KMS-11 (cell line): ENCODE results near the gene JAK1.
A peak's percentile ranks its signal among the peaks of the same experiment; 100 is the strongest.
"Not testable (repeated sequence)": the region's sequence is repeated elsewhere in the genome, so short reads cannot be mapped to it uniquely, and the experiment has no call there.

ENCODE experiments used
- H2AFZ ChIP-seq: fragments of 200-600 bp; sonication (generic); 2 replicates; pipeline ENCODE4 v1.6.1; 2016; ENCODE audit warnings: antibody characterized with exemption, mixed run types, low read depth
- H3K27ac ChIP-seq: fragments of 200-600 bp; sonication (generic); 2 replicates; pipeline ENCODE4 v1.6.1; 2016; ENCODE audit warnings: mild to moderate bottlenecking, mixed run types
- H3K27me3 ChIP-seq: fragments of 200-600 bp; sonication (generic); 2 replicates; pipeline ENCODE4 v1.6.1; 2017; ENCODE audit warnings: mild to moderate bottlenecking, low read depth, mixed run types, moderate library complexity; ENCODE audit not compliant: insufficient read depth
- H3K36me3 ChIP-seq: fragments of 200-600 bp; sonication (generic); 2 replicates; pipeline ENCODE4 v1.6.1; 2017; ENCODE audit warnings: mild to moderate bottlenecking, mixed run types; ENCODE audit not compliant: insufficient read depth
- H3K4me1 ChIP-seq: fragments of 200-600 bp; sonication (generic); 2 replicates; pipeline ENCODE4 v1.6.1; 2016; ENCODE audit warnings: mild to moderate bottlenecking, low read depth, mixed run types; ENCODE audit not compliant: poor library complexity, severe bottlenecking
- H3K4me2 ChIP-seq: fragments of 200-600 bp; sonication (generic); 2 replicates; pipeline ENCODE4 v1.7.0; 2016; ENCODE audit warnings: mild to moderate bottlenecking, mixed run types
- H3K4me3 ChIP-seq: fragments of 200-600 bp; sonication (generic); IDR thresholded peaks from 2 replicates; pipeline ENCODE4 v1.6.1; 2017; ENCODE audit warnings: low read depth, low read length, mixed read lengths; ENCODE audit not compliant: insufficient read depth
- H3K79me2 ChIP-seq: fragments of 200-600 bp; sonication (generic); 2 replicates; pipeline ENCODE4 v1.6.1; 2016; ENCODE audit warnings: low read depth, mixed run types; ENCODE audit not compliant: insufficient read depth
- H3K9ac ChIP-seq: fragments of 200-600 bp; sonication (generic); 2 replicates; pipeline ENCODE4 v1.6.1; 2016; ENCODE audit warnings: mild to moderate bottlenecking, mixed run types
- H4K20me1 ChIP-seq: fragments of 200-600 bp; sonication (generic); 2 replicates; pipeline ENCODE4 v1.6.1; 2016; ENCODE audit warnings: mild to moderate bottlenecking, mixed run types; ENCODE audit not compliant: insufficient read depth
- TF ChIP-seq, protein P1 (sequence below): fragments of 200-600 bp; sonication (generic); conservative IDR thresholded peaks from 2 replicates; pipeline ENCODE4 v1.6.1; 2017; ENCODE audit warnings: low read depth, mild to moderate bottlenecking, antibody characterized with exemption, low read length, moderate library complexity, mixed read lengths

JAK1 gene

DNA sequence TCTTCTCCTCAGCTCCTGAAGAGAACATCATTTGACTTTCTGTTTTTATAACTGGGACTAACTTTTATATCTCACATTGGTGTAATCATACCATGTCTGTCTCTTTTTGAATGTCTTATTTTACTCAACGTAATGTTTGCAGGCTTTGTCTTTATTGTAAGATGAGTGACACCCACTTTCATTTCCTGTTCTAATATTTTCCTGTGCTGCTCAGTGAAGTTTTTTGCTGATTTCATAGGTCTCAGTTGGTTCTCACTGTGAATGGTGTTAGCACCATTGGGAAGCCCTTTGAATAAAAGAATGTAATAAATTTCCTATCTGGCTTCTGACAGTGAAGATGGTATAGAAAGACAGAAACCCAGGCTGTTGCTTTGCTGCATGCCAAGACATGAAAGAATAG, 137.5 kb downstream of the JAK1 start:
- peak overlapping the region; percentile 1; the same call in 1 of the 2 replicates for H3K4me2 ChIP-seq
- no peak overlapping the region for H2AFZ ChIP-seq
- no peak overlapping the region for H3K27ac ChIP-seq
- no peak overlapping the region for H3K4me3 ChIP-seq
- no peaks in the 10 kb centered on the region for H4K20me1 ChIP-seq
- no peaks in the 10 kb centered on the region for H3K36me3 ChIP-seq
- H3K9ac ChIP-seq: no peak overlapping the region
- peaks cover 13% of the 10 kb centered on the region for H3K4me1 ChIP-seq
- H3K79me2 ChIP-seq: no peaks in the 10 kb centered on the region
- TF ChIP-seq, protein P1, sequence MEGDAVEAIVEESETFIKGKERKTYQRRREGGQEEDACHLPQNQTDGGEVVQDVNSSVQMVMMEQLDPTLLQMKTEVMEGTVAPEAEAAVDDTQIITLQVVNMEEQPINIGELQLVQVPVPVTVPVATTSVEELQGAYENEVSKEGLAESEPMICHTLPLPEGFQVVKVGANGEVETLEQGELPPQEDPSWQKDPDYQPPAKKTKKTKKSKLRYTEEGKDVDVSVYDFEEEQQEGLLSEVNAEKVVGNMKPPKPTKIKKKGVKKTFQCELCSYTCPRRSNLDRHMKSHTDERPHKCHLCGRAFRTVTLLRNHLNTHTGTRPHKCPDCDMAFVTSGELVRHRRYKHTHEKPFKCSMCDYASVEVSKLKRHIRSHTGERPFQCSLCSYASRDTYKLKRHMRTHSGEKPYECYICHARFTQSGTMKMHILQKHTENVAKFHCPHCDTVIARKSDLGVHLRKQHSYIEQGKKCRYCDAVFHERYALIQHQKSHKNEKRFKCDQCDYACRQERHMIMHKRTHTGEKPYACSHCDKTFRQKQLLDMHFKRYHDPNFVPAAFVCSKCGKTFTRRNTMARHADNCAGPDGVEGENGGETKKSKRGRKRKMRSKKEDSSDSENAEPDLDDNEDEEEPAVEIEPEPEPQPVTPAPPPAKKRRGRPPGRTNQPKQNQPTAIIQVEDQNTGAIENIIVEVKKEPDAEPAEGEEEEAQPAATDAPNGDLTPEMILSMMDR: no peak
- no peaks in the 10 kb centered on the region for H3K27me3 ChIP-seq

DNA sequence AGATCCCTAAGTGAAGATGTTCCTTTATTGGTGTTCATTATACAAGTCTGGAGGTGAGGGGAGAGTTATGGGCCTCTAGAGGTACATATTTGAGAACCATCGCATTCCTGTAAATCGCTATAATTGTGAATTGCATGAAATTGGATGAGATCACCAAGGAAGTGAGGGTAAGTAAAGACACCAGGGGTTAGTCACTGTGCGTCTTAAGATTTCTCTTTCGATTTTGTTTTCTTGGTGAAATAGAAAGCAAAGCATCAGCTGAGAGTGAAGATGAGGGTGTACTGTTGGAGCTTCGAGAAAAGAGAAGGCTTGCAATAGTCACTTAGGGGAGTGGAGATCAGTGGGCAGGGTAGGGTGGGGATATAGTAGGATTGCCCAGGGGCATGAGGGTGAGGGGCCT, 139.4 kb downstream of the JAK1 start:
- no peak overlapping the region for H3K4me3 ChIP-seq
- H3K27me3 ChIP-seq: no peaks in the 10 kb centered on the region
- TF ChIP-seq, protein P1: no peak
- H3K27ac ChIP-seq: no peak overlapping the region
- H3K4me2 ChIP-seq: no peak overlapping the region
- no peaks in the 10 kb centered on the region for H4K20me1 ChIP-seq
- no peak overlapping the region for H3K9ac ChIP-seq
- H3K36me3 ChIP-seq: no peaks in the 10 kb centered on the region
- H3K79me2 ChIP-seq: no peaks in the 10 kb centered on the region
- H2AFZ ChIP-seq: no peak overlapping the region
- H3K4me1 ChIP-seq: peaks cover 13% of the 10 kb centered on the region

DNA sequence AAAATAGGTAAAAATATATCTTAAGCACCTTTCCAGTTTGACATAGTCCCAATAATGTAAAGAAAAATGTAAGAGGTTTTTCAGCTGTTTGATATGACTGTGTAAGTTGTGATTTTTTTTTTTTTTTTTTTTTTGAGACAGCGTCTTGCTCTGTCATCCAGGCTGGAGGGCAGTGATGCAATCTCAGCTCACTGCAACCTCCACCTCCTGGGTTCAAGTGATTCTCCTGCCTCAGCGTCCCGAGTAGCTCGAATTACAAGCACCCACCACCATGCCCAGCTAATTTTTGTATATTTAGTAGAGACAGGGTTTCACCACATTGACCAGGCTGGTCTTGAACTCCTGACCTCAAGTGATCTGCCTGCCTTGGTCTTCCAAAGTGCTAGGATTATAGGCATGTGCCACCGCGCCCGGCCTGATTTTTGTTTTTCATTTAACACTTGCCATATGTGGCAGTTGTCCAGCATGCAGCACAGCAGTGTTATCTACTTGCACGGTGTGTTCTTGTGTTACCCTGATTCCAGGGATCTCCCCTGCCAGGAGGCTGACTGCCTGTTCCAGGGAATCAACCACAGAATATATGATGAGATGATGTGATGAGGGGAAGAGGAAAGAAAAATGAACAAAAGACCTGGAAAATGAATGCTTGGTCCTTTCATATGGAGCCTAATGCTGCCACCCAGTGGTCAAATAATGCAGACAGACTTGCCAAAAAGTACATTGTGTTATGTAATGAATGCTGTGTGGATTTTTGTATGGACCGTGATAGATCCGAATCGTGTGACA, 142.5 kb downstream of the JAK1 start:
- Histone ChIP-seq H3K4me1 (peaks cover 8% of the 10 kb centered on the region), H3K4me2 (no peak overlapping the region), H3K9ac (no peak overlapping the region), H3K27me3 (no peaks in the 10 kb centered on the region), H3K36me3 (no peaks in the 10 kb centered on the region), H2AFZ (no peak overlapping the region), H3K79me2 (no peaks in the 10 kb centered on the region), H3K4me3 (no peak overlapping the region), H3K27ac (no peak overlapping the region), H4K20me1 (no peaks in the 10 kb centered on the region)
- TF ChIP-seq, protein P1: peak; percentile 88

DNA sequence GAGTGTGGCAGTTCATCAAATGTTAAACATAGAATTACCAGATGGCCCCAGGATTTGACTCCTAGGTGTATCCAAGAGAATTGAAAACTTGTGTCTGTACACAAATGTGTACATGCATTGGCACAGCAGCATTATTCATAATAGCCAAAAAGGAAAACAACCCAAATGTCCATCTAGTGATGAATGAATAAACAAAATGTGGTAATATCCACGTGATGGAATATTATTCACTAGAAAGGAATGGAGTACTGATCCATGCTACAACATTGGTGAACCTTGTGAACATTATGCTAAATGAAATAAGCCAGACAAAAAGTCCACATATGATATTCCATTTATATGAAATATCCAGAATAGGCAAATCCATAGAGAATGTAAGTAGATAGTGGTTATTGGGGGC, 143.7 kb downstream of the JAK1 start:
- no peak overlapping the region for H3K4me3 ChIP-seq
- H3K36me3 ChIP-seq: no peaks in the 10 kb centered on the region
- H3K4me2 ChIP-seq: no peak overlapping the region
- H3K27me3 ChIP-seq: no peaks in the 10 kb centered on the region
- no peaks in the 10 kb centered on the region for H4K20me1 ChIP-seq
- H3K79me2 ChIP-seq: no peaks in the 10 kb centered on the region
- TF ChIP-seq, protein P1: no peak
- no peak overlapping the region for H3K9ac ChIP-seq
- no peaks in the 10 kb centered on the region for H3K4me1 ChIP-seq
- no peak overlapping the region for H2AFZ ChIP-seq
- H3K27ac ChIP-seq: no peak overlapping the region

DNA sequence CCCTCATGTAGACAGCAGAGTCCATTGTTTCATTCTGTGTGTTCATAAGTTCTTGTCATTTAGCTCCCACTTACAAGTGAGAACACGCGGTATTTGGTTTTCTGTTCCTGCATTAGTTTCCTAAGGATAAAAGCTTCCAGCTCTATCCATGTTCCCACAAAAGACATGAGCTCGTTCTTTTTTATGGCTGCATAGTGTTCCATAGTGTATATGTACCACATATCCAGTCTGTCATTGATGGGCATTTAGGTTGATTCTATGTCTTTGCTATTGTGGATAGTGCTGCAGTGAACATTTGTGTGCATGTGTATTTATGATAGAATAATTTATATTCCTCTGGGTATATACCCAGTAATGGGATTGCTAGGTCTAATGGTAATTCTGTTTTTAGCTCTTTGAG, 145.8 kb downstream of the JAK1 start:
- H3K4me1 ChIP-seq, H4K20me1 ChIP-seq, H3K79me2 ChIP-seq, H3K9ac ChIP-seq, H3K4me3 ChIP-seq, H2AFZ ChIP-seq, H3K27me3 ChIP-seq, H3K4me2 ChIP-seq, H3K36me3 ChIP-seq, H3K27ac ChIP-seq: not testable (repeated sequence)

DNA sequence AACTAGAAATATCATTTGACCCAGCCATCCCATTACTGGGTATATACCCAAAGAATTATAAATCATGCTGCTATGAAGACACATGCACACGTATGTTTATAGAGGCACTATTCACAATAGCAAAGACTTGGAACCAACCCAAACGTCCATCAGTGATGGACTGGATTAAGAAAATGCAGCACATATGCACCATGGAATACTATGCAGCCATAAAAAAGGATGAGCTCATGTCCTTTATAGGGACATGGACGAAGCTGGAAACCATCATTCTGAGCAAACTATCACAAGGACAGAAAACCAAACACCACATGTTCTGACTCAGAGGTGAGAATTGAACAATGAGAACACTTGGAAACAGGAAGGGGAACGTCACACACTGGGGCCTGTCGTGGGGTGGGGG, 149.0 kb downstream of the JAK1 start:
- H3K9ac ChIP-seq, H3K27me3 ChIP-seq, H4K20me1 ChIP-seq, H3K27ac ChIP-seq, H3K36me3 ChIP-seq, H2AFZ ChIP-seq, H3K4me1 ChIP-seq, H3K4me2 ChIP-seq, H3K79me2 ChIP-seq, H3K4me3 ChIP-seq: not testable (repeated sequence)
